ENCODE data around the gene BRD8.

BRD8 gene

GRCh38 chr5:138102454-138103318, 75.7 kb downstream of the BRD8 start:
- no peak for DNase-seq (ENCODE audit: low spot score)

GRCh38 chr5:138096997-138097828, 81.2 kb downstream of the BRD8 start:
- DNase-seq (ENCODE audit: low spot score): no peak

DNA sequence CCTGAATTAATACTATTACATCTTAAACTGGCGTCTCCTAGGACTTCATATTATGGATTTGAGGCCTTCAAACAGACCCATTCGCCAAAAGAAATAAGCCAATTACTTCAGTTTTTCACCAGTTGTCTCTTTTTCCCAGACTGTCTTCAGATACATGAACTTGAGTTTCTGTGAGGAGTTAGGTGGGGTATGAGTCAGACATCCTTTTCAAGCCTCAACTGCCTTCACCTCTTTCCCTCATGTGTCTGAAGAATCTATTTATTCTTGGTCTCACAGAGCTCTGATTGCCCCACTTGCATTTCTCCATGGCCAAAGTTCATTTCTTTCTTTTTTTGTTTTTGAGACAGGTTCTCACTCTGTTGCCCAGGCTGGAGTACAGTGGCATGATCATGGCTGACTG, 82.1 kb downstream of the BRD8 start:
- DNase-seq (ENCODE audit: low spot score): no peak

- no peak for DNase-seq (ENCODE audit: low spot score)
These were observed 83.1 kb downstream of the BRD8 start for GRCh38 chr5:138095100-138095907.

GRCh38 chr5:138093036-138093435, 85.4 kb downstream of the BRD8 start:
- DNase-seq (ENCODE audit: low spot score): no peak

GRCh38 chr5:138092301-138092700, 86.1 kb downstream of the BRD8 start:
- no peak for DNase-seq (ENCODE audit: low spot score)

- no peak for DNase-seq (ENCODE audit: low spot score)
These were observed 86.7 kb downstream of the BRD8 start for GRCh38 chr5:138091685-138092084.

Measured in COLO829 (cell line).